ENCODE measurements around the gene CDHR3. TPM values are rescaled to one million over a fixed set of nuclear protein-coding genes. Genes with fewer than 3 reads are reported as not detected.

CDHR3 gene
- total RNA-seq, 1 experiment from 2014 or later = 9.2 TPM

DNA sequence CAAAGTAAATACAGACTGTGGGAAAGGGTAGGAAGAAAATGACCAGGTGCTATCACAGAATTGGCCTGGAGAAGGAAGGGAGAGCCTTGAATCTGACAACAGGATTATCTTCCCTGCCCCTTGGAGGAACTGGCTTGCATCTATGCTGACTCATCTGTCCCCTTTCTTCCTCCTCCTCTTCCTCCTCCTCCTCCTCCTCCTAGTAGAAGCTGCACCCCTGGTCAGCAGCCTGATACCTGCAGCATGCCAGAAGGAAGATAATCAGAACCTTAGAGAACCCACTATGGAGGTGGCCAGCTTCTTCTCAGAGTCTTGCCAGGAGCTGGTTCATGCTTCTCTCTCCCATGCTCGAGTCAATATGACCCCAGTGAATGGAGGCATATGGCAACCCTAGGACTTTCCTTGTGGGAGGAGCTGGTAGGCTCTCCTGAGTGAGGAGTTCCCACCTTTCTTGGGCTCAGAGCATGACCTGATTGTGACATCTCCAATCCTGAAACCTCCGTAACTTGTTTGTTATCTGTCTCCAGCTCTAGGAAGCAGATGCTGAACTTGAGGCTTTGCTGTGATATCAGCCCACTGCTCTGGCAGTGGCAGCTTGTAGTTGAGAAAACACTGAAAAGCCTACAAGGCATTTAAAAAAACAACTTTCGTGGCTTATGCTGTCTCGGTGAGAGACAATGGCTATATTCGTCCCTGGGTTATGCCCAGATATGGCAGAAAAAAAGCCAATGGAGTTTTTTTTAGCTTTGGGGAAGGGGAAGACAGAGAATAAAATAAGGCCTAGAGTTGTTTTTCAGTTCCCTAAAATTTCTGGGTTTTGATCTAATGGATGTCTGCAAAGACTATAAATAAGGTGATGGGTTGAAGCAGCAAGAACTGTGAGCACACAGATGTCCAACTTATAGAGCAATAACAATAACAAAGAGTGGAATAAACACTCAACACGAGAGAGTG, 60.6 kb downstream of the CDHR3 start:
- Histone ChIP-seq H3K36me3 (ENCODE audit: control insufficient read depth, insufficient read depth, low read length) (no peaks in the 10 kb centered on the region), H3K4me3 (ENCODE audit: low read depth, low read length) (no peak overlapping the region), H3K4me1 (no peaks in the 10 kb centered on the region), H3K9me3 (no peaks in the 10 kb centered on the region), H3K27me3 (replicated peaks; ENCODE audit: control insufficient read depth, insufficient read depth, low read length) (no peaks in the 10 kb centered on the region)
- TF ChIP-seq, protein P1, sequence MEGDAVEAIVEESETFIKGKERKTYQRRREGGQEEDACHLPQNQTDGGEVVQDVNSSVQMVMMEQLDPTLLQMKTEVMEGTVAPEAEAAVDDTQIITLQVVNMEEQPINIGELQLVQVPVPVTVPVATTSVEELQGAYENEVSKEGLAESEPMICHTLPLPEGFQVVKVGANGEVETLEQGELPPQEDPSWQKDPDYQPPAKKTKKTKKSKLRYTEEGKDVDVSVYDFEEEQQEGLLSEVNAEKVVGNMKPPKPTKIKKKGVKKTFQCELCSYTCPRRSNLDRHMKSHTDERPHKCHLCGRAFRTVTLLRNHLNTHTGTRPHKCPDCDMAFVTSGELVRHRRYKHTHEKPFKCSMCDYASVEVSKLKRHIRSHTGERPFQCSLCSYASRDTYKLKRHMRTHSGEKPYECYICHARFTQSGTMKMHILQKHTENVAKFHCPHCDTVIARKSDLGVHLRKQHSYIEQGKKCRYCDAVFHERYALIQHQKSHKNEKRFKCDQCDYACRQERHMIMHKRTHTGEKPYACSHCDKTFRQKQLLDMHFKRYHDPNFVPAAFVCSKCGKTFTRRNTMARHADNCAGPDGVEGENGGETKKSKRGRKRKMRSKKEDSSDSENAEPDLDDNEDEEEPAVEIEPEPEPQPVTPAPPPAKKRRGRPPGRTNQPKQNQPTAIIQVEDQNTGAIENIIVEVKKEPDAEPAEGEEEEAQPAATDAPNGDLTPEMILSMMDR (IDR thresholded peaks at IDR 0.05; ENCODE audit: insufficient read depth in 1 of 2, low read depth in 1 of 2, low read length in 1 of 2, severe bottlenecking in 1 of 2, unreplicated experiment in 1 of 2) = no peak
- ChIA-PET POLR2A (no interaction called here), CTCF (no interaction called here)
- Mint-ChIP-seq H3K36me3 (ENCODE audit: insufficient read depth, unreplicated experiment) (no peaks in the 10 kb centered on the region), H3K4me3 (ENCODE audit: unreplicated experiment) (no peak overlapping the region), H3K27ac (ENCODE audit: unreplicated experiment) (no peak overlapping the region), H3K9me3 (ENCODE audit: unreplicated experiment) (no peaks in the 10 kb centered on the region), H3K4me1 (ENCODE audit: low read depth, unreplicated experiment) (no peaks in the 10 kb centered on the region), H3K27me3 (ENCODE audit: insufficient read depth, unreplicated experiment) (no peaks in the 10 kb centered on the region)
- intact Hi-C loops (cut with micrococcal nuclease; ENCODE audit: unreplicated experiment) = no loop called here
- BruUV-seq (replicated peaks) = no TSS peak
- no peak for DNase-seq

DNA sequence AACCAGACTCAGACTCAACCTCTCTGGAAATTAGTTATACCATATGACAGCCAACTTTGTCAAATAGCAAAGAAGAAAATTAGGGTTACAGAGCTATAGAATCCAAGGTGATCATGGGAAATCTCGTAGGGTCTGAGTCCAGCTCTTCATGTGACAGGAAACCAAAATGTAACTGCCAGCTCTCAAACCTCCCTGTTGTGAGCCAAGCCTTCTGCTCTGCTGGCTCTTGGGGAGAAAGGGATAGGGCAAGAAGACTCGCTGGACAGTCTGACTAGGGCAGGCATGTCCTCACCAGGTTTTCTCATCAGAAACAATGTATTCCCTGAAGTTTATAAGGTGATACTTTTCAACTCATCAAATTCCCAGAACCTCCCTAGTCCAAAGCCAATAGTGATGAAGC, 63.0 kb downstream of the CDHR3 start:
- H3K36me3 Mint-ChIP-seq (ENCODE audit: insufficient read depth, unreplicated experiment) = no peaks in the 10 kb centered on the region
- H3K4me1 Mint-ChIP-seq (ENCODE audit: low read depth, unreplicated experiment) = no peaks in the 10 kb centered on the region
- POLR2A ChIA-PET = no interaction called here
- H3K9me3 ChIP-seq = no peaks in the 10 kb centered on the region
- no peak overlapping the region for H3K27ac Mint-ChIP-seq (ENCODE audit: unreplicated experiment)
- H3K27me3 ChIP-seq (replicated peaks; ENCODE audit: control insufficient read depth, insufficient read depth, low read length) = no peaks in the 10 kb centered on the region
- intact Hi-C loops (cut with micrococcal nuclease; ENCODE audit: unreplicated experiment) = no loop called here
- H3K27me3 Mint-ChIP-seq (ENCODE audit: insufficient read depth, unreplicated experiment) = no peaks in the 10 kb centered on the region
- BruUV-seq (replicated peaks) = no TSS peak
- no peak for DNase-seq
- CTCF ChIA-PET = interaction anchor here (0.6 kb wide), 1 partner anchor 16 kb away, joined by 5 read pairs; no protein-coding TSS in a partner anchor
- TF ChIP-seq, protein P1 (IDR thresholded peaks at IDR 0.05; ENCODE audit: insufficient read depth in 1 of 2, low read depth in 1 of 2, low read length in 1 of 2, severe bottlenecking in 1 of 2, unreplicated experiment in 1 of 2) = no peak
- H3K4me1 ChIP-seq = no peaks in the 10 kb centered on the region
- H3K36me3 ChIP-seq (ENCODE audit: control insufficient read depth, insufficient read depth, low read length) = no peaks in the 10 kb centered on the region
- no peaks in the 10 kb centered on the region for H3K9me3 Mint-ChIP-seq (ENCODE audit: unreplicated experiment)
- H3K4me3 ChIP-seq (ENCODE audit: low read depth, low read length) = no peak overlapping the region
- no peak overlapping the region for H3K4me3 Mint-ChIP-seq (ENCODE audit: unreplicated experiment)

DNA sequence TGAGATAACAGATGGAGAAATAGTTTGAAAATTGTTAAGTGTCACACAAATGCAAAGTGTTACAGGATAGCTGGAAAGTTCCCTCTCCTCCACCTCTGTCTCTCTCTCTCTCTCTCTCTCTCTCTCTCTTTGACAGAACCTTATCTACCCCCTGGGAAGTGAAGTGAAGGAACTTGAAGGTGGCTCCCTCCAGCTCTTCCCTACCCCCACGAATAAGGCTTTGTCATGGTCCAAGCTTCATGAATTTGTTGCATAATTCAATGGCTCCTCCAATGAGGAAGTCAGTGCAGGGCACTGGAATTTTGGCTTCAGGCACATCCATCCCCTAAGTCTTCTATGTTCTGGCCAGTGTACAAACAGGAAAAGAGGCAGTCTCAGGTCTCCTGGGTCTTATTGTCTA, 66.4 kb downstream of the CDHR3 start:
- TF ChIP-seq, protein P1 (IDR thresholded peaks at IDR 0.05; ENCODE audit: insufficient read depth in 1 of 2, low read depth in 1 of 2, low read length in 1 of 2, severe bottlenecking in 1 of 2, unreplicated experiment in 1 of 2) = no peak
- no peaks in the 10 kb centered on the region for H3K27me3 ChIP-seq (replicated peaks; ENCODE audit: control insufficient read depth, insufficient read depth, low read length)
- H3K27ac Mint-ChIP-seq (ENCODE audit: unreplicated experiment) = no peak overlapping the region
- H3K4me3 ChIP-seq (ENCODE audit: low read depth, low read length) = no peak overlapping the region
- no peak overlapping the region for H3K4me3 Mint-ChIP-seq (ENCODE audit: unreplicated experiment)
- no peaks in the 10 kb centered on the region for H3K4me1 Mint-ChIP-seq (ENCODE audit: low read depth, unreplicated experiment)
- peaks cover 4% of the 10 kb centered on the region for H3K27me3 Mint-ChIP-seq (ENCODE audit: insufficient read depth, unreplicated experiment)
- no TSS peak for BruUV-seq (replicated peaks)
- H3K9me3 Mint-ChIP-seq (ENCODE audit: unreplicated experiment) = no peaks in the 10 kb centered on the region
- DNase-seq = no peak
- no peaks in the 10 kb centered on the region for H3K36me3 ChIP-seq (ENCODE audit: control insufficient read depth, insufficient read depth, low read length)
- no peaks in the 10 kb centered on the region for H3K36me3 Mint-ChIP-seq (ENCODE audit: insufficient read depth, unreplicated experiment)
- ChIA-PET CTCF (interaction anchor here (0.6 kb wide), 1 partner anchor 504 kb away, joined by 14 read pairs; no protein-coding TSS in a partner anchor), POLR2A (interaction anchor here (0.5 kb wide), 1 partner anchor 121 kb away, joined by 4 read pairs; no protein-coding TSS in a partner anchor)
- H3K4me1 ChIP-seq = no peaks in the 10 kb centered on the region
- no peaks in the 10 kb centered on the region for H3K9me3 ChIP-seq
- intact Hi-C loops (cut with micrococcal nuclease; ENCODE audit: unreplicated experiment) = no loop called here
